B cell (primary cell): ENCODE measurements around the gene WDR76. TPM values are rescaled to one million over a fixed set of nuclear protein-coding genes. Genes with fewer than 3 reads are reported as not detected.

Experiments used
- ATAC-seq: fragments of 200-7000 bp; cut with Tn5 transposase; one replicate; pipeline ENCODE4 v1.10.0; 2021; ENCODE audit warnings: low read depth, mild to moderate bottlenecking, moderate number of reproducible peaks, moderate library complexity
- CTCF ChIA-PET: fragments of 350-600 bp; sonication (Branson Sonifier 250); formaldehyde crosslinking; loops from one replicate; lab custom pipeline; 2021; ENCODE audit warnings: antibody characterized with exemption, inconsistent platforms; lab: Charles Lee
- POLR2A ChIA-PET: fragments of 350-600 bp; sonication (Branson Sonifier 250); formaldehyde crosslinking; loops from one replicate; lab custom pipeline; 2021; ENCODE audit warnings: antibody characterized with exemption; lab: Charles Lee
- DNase-seq: peaks from one replicate; pipeline ENCODE4 v3.0.0; 2013
- H2AFZ ChIP-seq: 2 replicates; pipeline ENCODE4 v1.6.1; 2012; ENCODE audit warnings: mild to moderate bottlenecking, low read depth, low read length; ENCODE audit not compliant: insufficient read depth, poor library complexity, severe bottlenecking
- H3K27ac ChIP-seq, 2 donors: 1 replicate in 1 of 2; 2 replicates in 1 of 2; pipeline ENCODE4 v1.5.1; 2012 to 2013; ENCODE audit warnings: low read length in 2 of 2, mild to moderate bottlenecking in 2 of 2, moderate library complexity in 1 of 2
- H3K27me3 ChIP-seq, 4 experiments: fragments of 200-600 bp in 1 of 4; sonication (generic) in 1 of 4; replicated peaks in 1 of 4; 1 replicate in 2 of 4; 2 replicates in 2 of 4; pipeline versions ENCODE4 v1.6.1 to v1.7.0; 2013 to 2016; ENCODE audit warnings: low read length in 3 of 4, mild to moderate bottlenecking in 2 of 4, mixed read lengths in 1 of 4, moderate library complexity in 1 of 4; ENCODE audit not compliant: insufficient read depth in 4 of 4, control insufficient read depth in 3 of 4; ENCODE audit errors: control extremely low read depth in 1 of 4
- H3K36me3 ChIP-seq, 2 experiments: replicated peaks in 1 of 2; 1 replicate in 1 of 2; 2 replicates in 1 of 2; pipeline versions ENCODE4 v1.6.1 to v1.7.1; 2013; ENCODE audit warnings: low read length in 1 of 2; ENCODE audit not compliant: insufficient read depth in 2 of 2, control insufficient read depth in 1 of 2; ENCODE audit errors: control extremely low read depth in 1 of 2, extremely low read depth in 1 of 2
- H3K4me1 ChIP-seq, 2 donors: fragments of 200-600 bp in 1 of 2; sonication (generic) in 1 of 2; 1 replicate in 1 of 2; 2 replicates in 1 of 2; pipeline versions ENCODE4 v1.5.1 to v1.6.1; 2013 to 2017; ENCODE audit warnings: low read length in 2 of 2; ENCODE audit not compliant: control insufficient read depth in 2 of 2, insufficient read depth in 2 of 2
- H3K4me2 ChIP-seq: replicated peaks from 2 replicates; pipeline ENCODE3; 2012; ENCODE audit warnings: mild to moderate bottlenecking, low read depth, low read length; ENCODE audit not compliant: poor library complexity, severe bottlenecking
- H3K4me3 ChIP-seq, 5 experiments: fragments of 200-600 bp in 1 of 5; sonication (generic) in 1 of 5; 1 replicate in 3 of 5; 2 replicates in 2 of 5; pipeline versions ENCODE4 v1.5.1 to v1.7.0; 2011 to 2016; ENCODE audit warnings: low read length in 4 of 5, mild to moderate bottlenecking in 4 of 5, low read depth in 2 of 5, control low read depth in 1 of 5, moderate library complexity in 1 of 5; ENCODE audit not compliant: insufficient read depth in 1 of 5; ENCODE audit errors: control extremely low read depth in 1 of 5, extremely low read depth in 1 of 5
- H3K79me2 ChIP-seq: fragments of 200-600 bp; sonication (generic); one replicate; pipeline ENCODE4 v1.6.0; 2016; ENCODE audit warnings: low read length; ENCODE audit not compliant: control insufficient read depth, insufficient read depth
- H3K9ac ChIP-seq: fragments of 200-600 bp; sonication (generic); 2 replicates; pipeline ENCODE4 v1.6.1; 2017; ENCODE audit warnings: mild to moderate bottlenecking, low read length, moderate library complexity
- H3K9me3 ChIP-seq, 3 donors: one replicate each; pipeline versions ENCODE4 v1.6.1 to v1.7.1; 2013; ENCODE audit warnings: low read length in 2 of 3; ENCODE audit not compliant: control insufficient read depth in 2 of 3, insufficient read depth in 1 of 3; ENCODE audit errors: control extremely low read depth in 1 of 3
- H4K20me1 ChIP-seq: 2 replicates; pipeline ENCODE4 v1.6.0; 2012; ENCODE audit warnings: mild to moderate bottlenecking, low read length; ENCODE audit not compliant: insufficient read depth, control insufficient read depth, poor library complexity, severe bottlenecking
- H3K27ac Mint-ChIP-seq: one replicate; pipeline ENCODE4 v1.8.0; 2021; ENCODE audit warnings: mixed read lengths
- H3K27me3 Mint-ChIP-seq: one replicate; pipeline ENCODE4 v1.8.0; 2021; ENCODE audit warnings: mixed read lengths
- H3K4me1 Mint-ChIP-seq: one replicate; pipeline ENCODE4 v1.8.0; 2021; ENCODE audit warnings: mixed read lengths
- H3K4me3 Mint-ChIP-seq: one replicate; pipeline ENCODE4 v1.8.0; 2021; ENCODE audit warnings: mixed read lengths
- H3K9me3 Mint-ChIP-seq: one replicate; pipeline ENCODE4 v1.8.0; 2022; ENCODE audit warnings: mixed read lengths; ENCODE audit not compliant: insufficient read depth
- EZH2 ChIP-seq: IDR thresholded peaks from 2 replicates; pipeline ENCODE4 v1.6.1; 2012; ENCODE audit warnings: borderline replicate concordance, low read depth, mild to moderate bottlenecking, moderate library complexity, low read length; ENCODE audit not compliant: insufficient read depth, poor library complexity, severe bottlenecking
- WGBS: methylation state at CpG from one replicate; pipeline ENCODE4 v1.1.5; 2013; ENCODE audit warnings: missing lambda C conversion rate; ENCODE audit not compliant: insufficient coverage; 5-methylcytosine and 5-hydroxymethylcytosine counted together
- intact Hi-C: fragments of 100-400 bp; cut with micrococcal nuclease; formaldehyde crosslinking; loops from one replicate; pipeline ENCODE4 v1.10.0; 2022
- polyA plus RNA-seq: library from polyadenylated mRNA; depleted of rRNA; stranded (reverse); fragments of >200 nt; gene quantifications from 2 replicates; pipeline ENCODE4 v1.2.3, GENCODE V29; 2012
- total RNA-seq, 2 donors: library from RNA; stranded (reverse); fragments of 120-200 nt in 1 of 2; gene quantifications; 1 replicate in 1 of 2; 2 replicates in 1 of 2; pipeline versions ENCODE4 v1.2.3 to v1.2.4, GENCODE V29; 2013 to 2022
- TF ChIP-seq, protein P1 (sequence below): fragments of 200-600 bp; IDR thresholded peaks from one replicate; pipeline ENCODE4 v1.8.0; 2022; ENCODE audit warnings: antibody characterized with exemption, mild to moderate bottlenecking

WDR76 gene
- total and polyA plus RNA-seq, 2 donors (not counting 1 experiment from before 2014, with no cell fraction given): 1.9 to 12.7 TPM

DNA sequence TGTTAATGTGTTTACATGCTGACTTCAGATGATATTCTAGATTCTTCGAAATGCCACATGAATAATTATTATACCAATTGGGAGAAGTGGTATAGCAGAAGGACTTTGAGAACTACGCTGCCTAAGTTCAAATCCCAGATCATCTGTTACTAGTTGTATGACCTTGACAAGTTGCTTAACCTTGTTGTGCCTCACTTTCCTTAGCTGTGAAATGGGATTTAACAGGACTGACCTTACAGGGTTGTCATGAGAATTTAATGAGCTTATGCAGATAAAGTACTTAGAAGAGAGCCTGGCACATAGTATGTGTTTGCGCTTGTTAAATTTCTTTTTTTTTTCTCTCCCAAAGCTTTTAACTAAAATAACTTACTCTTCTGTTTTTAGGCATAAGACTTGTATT lies 24.4 kb downstream of the WDR76 start:
- H3K9ac ChIP-seq: no peak overlapping the region
- CTCF ChIA-PET: no interaction called here
- DNase-seq (no peak), ATAC-seq (no peak)
- WGBS: no CpG with 5 or more reads among the region's 3 CpGs
- no peaks in the 10 kb centered on the region for H4K20me1 ChIP-seq
- no peak overlapping the region for H3K27ac ChIP-seq
- no peak overlapping the region for H3K4me3 Mint-ChIP-seq
- TF ChIP-seq, protein P1, sequence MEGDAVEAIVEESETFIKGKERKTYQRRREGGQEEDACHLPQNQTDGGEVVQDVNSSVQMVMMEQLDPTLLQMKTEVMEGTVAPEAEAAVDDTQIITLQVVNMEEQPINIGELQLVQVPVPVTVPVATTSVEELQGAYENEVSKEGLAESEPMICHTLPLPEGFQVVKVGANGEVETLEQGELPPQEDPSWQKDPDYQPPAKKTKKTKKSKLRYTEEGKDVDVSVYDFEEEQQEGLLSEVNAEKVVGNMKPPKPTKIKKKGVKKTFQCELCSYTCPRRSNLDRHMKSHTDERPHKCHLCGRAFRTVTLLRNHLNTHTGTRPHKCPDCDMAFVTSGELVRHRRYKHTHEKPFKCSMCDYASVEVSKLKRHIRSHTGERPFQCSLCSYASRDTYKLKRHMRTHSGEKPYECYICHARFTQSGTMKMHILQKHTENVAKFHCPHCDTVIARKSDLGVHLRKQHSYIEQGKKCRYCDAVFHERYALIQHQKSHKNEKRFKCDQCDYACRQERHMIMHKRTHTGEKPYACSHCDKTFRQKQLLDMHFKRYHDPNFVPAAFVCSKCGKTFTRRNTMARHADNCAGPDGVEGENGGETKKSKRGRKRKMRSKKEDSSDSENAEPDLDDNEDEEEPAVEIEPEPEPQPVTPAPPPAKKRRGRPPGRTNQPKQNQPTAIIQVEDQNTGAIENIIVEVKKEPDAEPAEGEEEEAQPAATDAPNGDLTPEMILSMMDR: no peak
- no peak for TF ChIP-seq EZH2
- no peaks in the 10 kb centered on the region for H3K4me1 ChIP-seq
- H2AFZ ChIP-seq: no peak overlapping the region
- no peaks in the 10 kb centered on the region for H3K9me3 Mint-ChIP-seq
- no peaks in the 10 kb centered on the region for H3K4me1 Mint-ChIP-seq
- H3K27me3 Mint-ChIP-seq: no peaks in the 10 kb centered on the region
- H3K9me3 ChIP-seq: no peaks in the 10 kb centered on the region
- no peak overlapping the region for H3K4me2 ChIP-seq
- no peaks in the 10 kb centered on the region for H3K27me3 ChIP-seq
- H3K27ac Mint-ChIP-seq: no peak overlapping the region
- POLR2A ChIA-PET: no interaction called here
- peaks cover 0 to 7% of the 10 kb centered on the region in 2 experiments for H3K36me3 ChIP-seq
- no peaks in the 10 kb centered on the region for H3K79me2 ChIP-seq
- intact Hi-C loops: no loop called here
- H3K4me3 ChIP-seq: no peak overlapping the region

DNA sequence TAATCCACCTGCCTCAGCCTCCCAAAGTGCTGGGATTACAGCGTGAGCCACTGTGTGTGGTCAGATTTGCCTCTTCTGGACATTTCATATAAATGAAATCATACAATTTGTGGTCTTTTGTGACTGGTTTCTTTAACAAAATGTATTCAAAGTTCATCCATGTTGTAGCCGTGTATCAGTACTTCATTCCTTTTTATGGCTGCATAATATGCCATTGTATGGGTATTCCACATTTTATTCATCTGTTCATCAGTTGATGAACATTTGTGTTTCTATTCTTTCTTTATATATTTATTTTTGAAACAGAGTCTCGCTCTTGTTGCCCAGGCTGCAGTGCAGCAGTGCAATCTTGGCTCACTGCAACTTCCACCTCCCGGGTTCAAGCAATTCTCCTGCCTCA lies 25.8 kb downstream of the WDR76 start:
- no peak overlapping the region for H3K4me2 ChIP-seq
- no peaks in the 10 kb centered on the region for H3K4me1 ChIP-seq
- ChIA-PET POLR2A (no interaction called here), CTCF (no interaction called here)
- H3K9me3 Mint-ChIP-seq: no peaks in the 10 kb centered on the region
- intact Hi-C loops: no loop called here
- ATAC-seq (no peak), DNase-seq (no peak)
- TF ChIP-seq, protein P1: no peak
- no peak overlapping the region for H3K4me3 ChIP-seq
- H3K9me3 ChIP-seq: no peaks in the 10 kb centered on the region
- no peaks in the 10 kb centered on the region for H3K27me3 Mint-ChIP-seq
- H3K36me3 ChIP-seq: peaks cover 0 to 4% of the 10 kb centered on the region in 2 experiments
- H3K9ac ChIP-seq: no peak overlapping the region
- H3K79me2 ChIP-seq: no peaks in the 10 kb centered on the region
- no peak overlapping the region for H3K27ac Mint-ChIP-seq
- no peak overlapping the region for H2AFZ ChIP-seq
- H3K4me3 Mint-ChIP-seq: no peak overlapping the region
- H3K27me3 ChIP-seq: no peaks in the 10 kb centered on the region
- H3K27ac ChIP-seq: no peak overlapping the region
- no peaks in the 10 kb centered on the region for H4K20me1 ChIP-seq
- 100% methylated on average over 1 of the region's 4 CpGs for WGBS
- H3K4me1 Mint-ChIP-seq: no peaks in the 10 kb centered on the region
